ENCODE measurements around the gene GARNL3. TPM values are rescaled to one million over a fixed set of nuclear protein-coding genes. Genes with fewer than 3 reads are reported as not detected.
A peak's percentile ranks its signal among the peaks of the same experiment; 100 is the strongest.

The GARNL3 gene
- total RNA-seq, 1 donor from 2014 or later = 32.0 TPM

DNA sequence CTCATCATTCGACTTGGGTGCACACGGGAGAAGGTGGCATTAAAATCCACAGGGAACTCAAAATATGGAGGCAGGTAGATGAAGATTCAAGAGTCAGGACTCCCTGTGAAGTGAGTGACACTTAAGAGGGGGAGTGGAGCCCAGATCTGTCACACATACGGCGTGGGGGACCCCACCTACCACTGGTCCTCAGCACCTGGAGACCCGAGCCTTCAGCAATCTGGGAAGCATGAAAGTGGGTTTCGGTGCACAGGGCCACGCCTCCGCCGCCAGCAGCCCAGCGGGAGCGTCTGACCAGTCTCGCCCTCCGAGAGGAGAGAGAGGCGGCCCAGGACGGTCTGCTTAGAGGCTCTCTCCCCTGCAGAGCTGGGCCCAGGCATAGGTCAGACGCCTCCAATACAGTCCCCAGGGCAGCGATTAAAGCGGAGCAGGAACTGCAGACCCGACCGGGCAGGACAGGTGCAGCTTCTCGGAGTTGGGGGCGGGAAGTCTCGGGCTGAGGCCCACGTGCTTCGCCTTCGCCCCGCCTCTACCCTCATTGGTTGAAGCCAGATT is 131.8 kb downstream of the GARNL3 start:
- Histone ChIP-seq H3K9ac (no peak overlapping the region), H2AFZ (replicated peaks) (peak overlapping the region; percentile 80), H3K4me1 (peaks cover 7% of the 10 kb centered on the region), H3F3A (ENCODE audit: low read depth) (peaks cover 6% of the 10 kb centered on the region), H3K79me2 (ENCODE audit: low read depth) (peaks cover 17% of the 10 kb centered on the region), H4K20me1 (ENCODE audit: low read depth) (peaks cover 25% of the 10 kb centered on the region), H3K4me2 (peak overlapping the region; percentile 69), H3K36me3 (no peaks in the 10 kb centered on the region), H3K9me3 (ENCODE audit: low read depth) (no peaks in the 10 kb centered on the region), H3K27me3 (peaks cover 16% of the 10 kb centered on the region), H3K4me3 (peak overlapping the region; percentile 50), H3K27ac (no peak overlapping the region)
- Mint-ChIP-seq H3K27ac (no peak overlapping the region), H3K9me3 (no peaks in the 10 kb centered on the region), H3K4me3 (peak overlapping the region; percentile 85), H3K27me3 (ENCODE audit: insufficient read depth, low read depth) (peaks cover 2% of the 10 kb centered on the region), H3K4me1 (peaks cover 10% of the 10 kb centered on the region), H3K36me3 (no peaks in the 10 kb centered on the region)
- no peak for TF ChIP-seq EZH2phosphoT487 (IDR thresholded peaks at IDR 0.05)
- TF ChIP-seq, protein P1, sequence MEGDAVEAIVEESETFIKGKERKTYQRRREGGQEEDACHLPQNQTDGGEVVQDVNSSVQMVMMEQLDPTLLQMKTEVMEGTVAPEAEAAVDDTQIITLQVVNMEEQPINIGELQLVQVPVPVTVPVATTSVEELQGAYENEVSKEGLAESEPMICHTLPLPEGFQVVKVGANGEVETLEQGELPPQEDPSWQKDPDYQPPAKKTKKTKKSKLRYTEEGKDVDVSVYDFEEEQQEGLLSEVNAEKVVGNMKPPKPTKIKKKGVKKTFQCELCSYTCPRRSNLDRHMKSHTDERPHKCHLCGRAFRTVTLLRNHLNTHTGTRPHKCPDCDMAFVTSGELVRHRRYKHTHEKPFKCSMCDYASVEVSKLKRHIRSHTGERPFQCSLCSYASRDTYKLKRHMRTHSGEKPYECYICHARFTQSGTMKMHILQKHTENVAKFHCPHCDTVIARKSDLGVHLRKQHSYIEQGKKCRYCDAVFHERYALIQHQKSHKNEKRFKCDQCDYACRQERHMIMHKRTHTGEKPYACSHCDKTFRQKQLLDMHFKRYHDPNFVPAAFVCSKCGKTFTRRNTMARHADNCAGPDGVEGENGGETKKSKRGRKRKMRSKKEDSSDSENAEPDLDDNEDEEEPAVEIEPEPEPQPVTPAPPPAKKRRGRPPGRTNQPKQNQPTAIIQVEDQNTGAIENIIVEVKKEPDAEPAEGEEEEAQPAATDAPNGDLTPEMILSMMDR (IDR thresholded peaks at IDR 0.05) = no peak
- DNase-seq (ENCODE audit: low spot score) = no peak

DNA sequence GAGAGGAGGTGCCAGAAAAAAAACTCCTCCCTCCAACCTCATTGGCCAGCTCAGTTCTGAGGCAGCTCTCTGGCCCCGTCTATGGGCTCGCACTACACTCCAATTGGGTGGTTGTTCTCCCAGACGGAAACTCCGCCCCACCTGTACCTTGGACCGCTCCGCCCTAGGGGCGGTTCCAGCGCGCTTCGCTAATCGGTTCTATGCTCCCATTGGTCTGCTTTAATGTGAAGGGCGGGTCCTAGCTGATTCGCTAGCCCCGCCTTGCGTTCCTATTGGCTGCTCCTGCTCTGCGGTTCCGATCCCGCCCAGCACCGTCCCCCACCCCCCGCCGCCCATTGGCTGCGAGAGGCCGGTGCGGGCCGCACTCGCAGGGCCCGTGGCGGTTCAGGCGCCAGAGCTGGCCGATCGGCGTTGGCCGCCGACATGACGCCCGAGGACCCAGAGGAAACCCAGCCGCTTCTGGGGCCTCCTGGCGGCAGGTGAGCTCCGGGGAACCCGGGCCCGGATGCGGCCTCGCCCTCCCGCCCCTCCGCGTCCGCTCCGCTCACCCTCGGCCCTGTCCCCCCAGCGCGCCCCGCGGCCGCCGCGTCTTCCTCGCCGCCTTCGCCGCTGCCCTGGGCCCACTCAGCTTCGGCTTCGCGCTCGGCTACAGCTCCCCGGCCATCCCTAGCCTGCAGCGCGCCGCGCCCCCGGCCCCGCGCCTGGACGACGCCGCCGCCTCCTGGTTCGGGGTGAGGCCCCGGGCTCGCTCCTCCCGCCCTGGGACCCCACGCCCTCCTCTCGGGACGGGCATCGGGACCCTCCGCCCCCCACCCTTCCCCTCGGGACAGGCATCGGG is 132.5 kb downstream of the GARNL3 start, which contains the start of gene SLC2A8:
TSS of gene SLC2A8 (plus strand) at position 362 of the 838 bp plus-strand sequence. CDS start at position 424, 62 bp downstream.
- no peaks in the 10 kb centered on the region for H3K36me3 Mint-ChIP-seq
- H3K27me3 Mint-ChIP-seq (ENCODE audit: insufficient read depth, low read depth) = peaks cover 2% of the 10 kb centered on the region
- H3K9me3 Mint-ChIP-seq = no peaks in the 10 kb centered on the region

DNA sequence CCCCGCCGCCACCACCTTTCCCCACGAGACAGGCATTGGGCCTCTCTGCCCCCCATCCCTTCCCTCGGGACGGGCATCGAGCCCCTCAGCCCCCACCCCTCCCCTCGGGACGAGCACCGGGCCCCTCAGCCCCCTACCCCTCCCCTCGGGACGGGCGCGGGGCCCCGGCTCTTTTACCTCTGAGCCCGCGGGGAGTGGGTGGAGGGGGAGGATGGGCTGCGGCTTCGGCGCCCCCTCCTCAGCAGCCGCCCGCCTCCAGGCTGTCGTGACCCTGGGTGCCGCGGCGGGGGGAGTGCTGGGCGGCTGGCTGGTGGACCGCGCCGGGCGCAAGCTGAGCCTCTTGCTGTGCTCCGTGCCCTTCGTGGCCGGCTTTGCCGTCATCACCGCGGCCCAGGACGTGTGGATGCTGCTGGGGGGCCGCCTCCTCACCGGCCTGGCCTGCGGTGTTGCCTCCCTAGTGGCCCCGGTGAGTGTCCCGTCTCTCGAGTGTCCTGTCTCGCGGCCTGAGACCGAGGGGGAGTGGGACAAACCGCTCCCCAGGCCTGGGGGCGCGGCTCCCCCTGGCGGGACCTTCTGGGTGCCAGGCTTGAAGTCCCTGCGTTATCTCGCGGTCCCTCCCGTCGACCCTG is 133.2 kb downstream of the GARNL3 start:
- no peaks in the 10 kb centered on the region for H3K36me3 Mint-ChIP-seq
- Histone ChIP-seq H2AFZ (replicated peaks) (peak overlapping the region; percentile 89), H3K27me3 (peaks cover 16% of the 10 kb centered on the region), H3F3A (ENCODE audit: low read depth) (peaks cover 6% of the 10 kb centered on the region), H3K4me3 (peak overlapping the region; percentile 83), H4K20me1 (ENCODE audit: low read depth) (peaks cover 28% of the 10 kb centered on the region), H3K36me3 (no peaks in the 10 kb centered on the region), H3K9me3 (ENCODE audit: low read depth) (no peaks in the 10 kb centered on the region), H3K9ac (peak overlapping the region; percentile 55), H3K79me2 (ENCODE audit: low read depth) (peaks cover 17% of the 10 kb centered on the region), H3K4me2 (peak overlapping the region; percentile 98), H3K27ac (no peak overlapping the region), H3K4me1 (peaks cover 7% of the 10 kb centered on the region)
- peak; percentile 71 for DNase-seq (ENCODE audit: low spot score)
- H3K4me1 Mint-ChIP-seq = peaks cover 10% of the 10 kb centered on the region
- peaks cover 2% of the 10 kb centered on the region for H3K27me3 Mint-ChIP-seq (ENCODE audit: insufficient read depth, low read depth)
- no peak for TF ChIP-seq EZH2 (IDR thresholded peaks at IDR 0.05)
- TF ChIP-seq, protein P1 (IDR thresholded peaks at IDR 0.05) = peak; percentile 59
- H3K9me3 Mint-ChIP-seq = no peaks in the 10 kb centered on the region
- peak overlapping the region; percentile 90 for H3K4me3 Mint-ChIP-seq
- H3K27ac Mint-ChIP-seq = peak overlapping the region; percentile 69

More for the DNA sequence above, 132.5 kb downstream of the GARNL3 start, which contains the start of gene SLC2A8:
- Histone ChIP-seq H3K4me3 (peak within 1 kb of the TSS; percentile 83), H3F3A (ENCODE audit: low read depth) (peaks cover 6% of the 10 kb centered on the region), H3K79me2 (ENCODE audit: low read depth) (peaks cover 17% of the 10 kb centered on the region), H3K4me1 (peaks cover 7% of the 10 kb centered on the region), H3K36me3 (no peaks in the 10 kb centered on the region), H2AFZ (replicated peaks) (peak within 1 kb of the TSS; percentile 89), H3K9me3 (ENCODE audit: low read depth) (no peaks in the 10 kb centered on the region), H4K20me1 (ENCODE audit: low read depth) (peaks cover 28% of the 10 kb centered on the region), H3K4me2 (peak within 1 kb of the TSS; percentile 98), H3K27me3 (peaks cover 16% of the 10 kb centered on the region), H3K9ac (peak within 1 kb of the TSS; percentile 55), H3K27ac (no peak within 1 kb of the TSS)
- Mint-ChIP-seq H3K27ac (no peak within 1 kb of the TSS), H3K4me1 (peaks cover 10% of the 10 kb centered on the region), H3K4me3 (peak within 1 kb of the TSS; percentile 90)
- TF ChIP-seq, protein P1 (IDR thresholded peaks at IDR 0.05) = peak; percentile 20
- no peak for TF ChIP-seq EZH2 (IDR thresholded peaks at IDR 0.05)
- DNase-seq (ENCODE audit: low spot score) = peak; percentile 100
